H1 (cell line): Measurements from ENCODE around the gene TEX44. TPM values are rescaled to one million over a fixed set of nuclear protein-coding genes. Genes with fewer than 3 reads are reported as not detected.

ENCODE experiments used
- CTCF ChIA-PET: fragments of 300-600 bp; sonication (Branson Sonifier 250); formaldehyde crosslinking; loops from one replicate; lab custom pipeline; 2021; ENCODE audit not compliant: partially characterized antibody; lab: Charles Lee
- POLR2A ChIA-PET: fragments of 300-600 bp; sonication (Branson Sonifier 250); formaldehyde crosslinking; loops from one replicate; lab custom pipeline; 2021; ENCODE audit warnings: inconsistent platforms; ENCODE audit not compliant: partially characterized antibody; lab: Charles Lee
- DNase-seq, 2 experiments: peaks; one replicate each; pipeline versions ENCODE4 v3.0.0 to v3.0.0-alpha.2; 2010 to 2022; ENCODE audit warnings: low spot score in 2 of 2, low read depth in 1 of 2, mixed read lengths in 1 of 2
- FAIRE-seq: peaks from 2 replicates; lab custom pipeline; 2011; peaks lifted over from hg19 to GRCh38; lab: Jason Lieb, UNC
- H2AFZ ChIP-seq: 2 replicates; pipeline ENCODE4 v1.8.1; 2012; ENCODE audit warnings: low read length, inconsistent platforms
- H2AK5ac ChIP-seq: 2 replicates; pipeline ENCODE4 v1.6.1; 2013; ENCODE audit warnings: low read depth, low read length
- H2BK120ac ChIP-seq: replicated peaks from 2 replicates; pipeline ENCODE3; 2013; ENCODE audit warnings: low read depth, low read length, inconsistent platforms
- H2BK12ac ChIP-seq: 2 replicates; pipeline ENCODE4 v1.6.1; 2013; ENCODE audit warnings: low read depth, low read length
- H2BK15ac ChIP-seq: 2 replicates; pipeline ENCODE4 v1.6.1; 2013; ENCODE audit warnings: low read length
- H2BK20ac ChIP-seq: 2 replicates; pipeline ENCODE4 v1.6.1; 2013; ENCODE audit warnings: low read length
- H2BK5ac ChIP-seq: 2 replicates; pipeline ENCODE4 v1.6.1; 2013; ENCODE audit warnings: low read depth, low read length
- H3K14ac ChIP-seq: 2 replicates; pipeline ENCODE4 v1.6.1; 2013; ENCODE audit warnings: inconsistent platforms; ENCODE audit not compliant: insufficient read length
- H3K18ac ChIP-seq: 2 replicates; pipeline ENCODE4 v1.6.1; 2013; ENCODE audit warnings: low read length; ENCODE audit errors: extremely low read depth
- H3K23ac ChIP-seq: 2 replicates; pipeline ENCODE4 v1.6.1; 2013; ENCODE audit warnings: inconsistent platforms; ENCODE audit not compliant: insufficient read length
- H3K23me2 ChIP-seq: 2 replicates; pipeline ENCODE4 v1.6.1; 2013; ENCODE audit warnings: low read depth, low read length
- H3K27ac ChIP-seq: 2 replicates; pipeline ENCODE4 v1.6.1; 2011; ENCODE audit warnings: low read depth, low read length, inconsistent platforms
- H3K27me3 ChIP-seq, 4 experiments: replicated peaks in 1 of 4; 1 replicate in 1 of 4; 2 replicates in 3 of 4; pipeline versions ENCODE4 v1.6.1 to v1.8.1; 2011 to 2013; ENCODE audit warnings: low read length in 3 of 4, mild to moderate bottlenecking in 3 of 4, inconsistent platforms in 2 of 4, mixed read lengths in 2 of 4, moderate library complexity in 1 of 4; ENCODE audit not compliant: control insufficient read depth in 3 of 4, insufficient read depth in 3 of 4; ENCODE audit errors: extremely low read depth in 1 of 4
- H3K36me3 ChIP-seq, 4 experiments: 2 replicates each; pipeline versions ENCODE4 v1.6.1 to v1.8.1; 2011 to 2013; ENCODE audit warnings: mild to moderate bottlenecking in 4 of 4, low read length in 3 of 4, moderate library complexity in 2 of 4, control low read depth in 1 of 4, inconsistent platforms in 1 of 4; ENCODE audit not compliant: insufficient read depth in 4 of 4, control insufficient read depth in 2 of 4
- H3K4ac ChIP-seq: replicated peaks from 2 replicates; pipeline ENCODE3; 2013; ENCODE audit warnings: low read length, low read depth, mixed read lengths, inconsistent platforms; ENCODE audit not compliant: insufficient read length
- H3K4me1 ChIP-seq, 4 experiments: replicated peaks in 1 of 4; 1 replicate in 1 of 4; 2 replicates in 3 of 4; pipeline versions ENCODE4 v1.6.1 to v1.8.1; 2011 to 2013; ENCODE audit warnings: low read length in 3 of 4, inconsistent platforms in 2 of 4, mixed read lengths in 1 of 4; ENCODE audit not compliant: insufficient read depth in 4 of 4, control insufficient read depth in 3 of 4
- H3K4me2 ChIP-seq, 2 experiments: 2 replicates each; pipeline versions ENCODE4 v1.6.1 to v1.8.1; 2011 to 2013; ENCODE audit warnings: low read depth in 2 of 2, low read length in 2 of 2, control low read depth in 1 of 2, inconsistent platforms in 1 of 2, mild to moderate bottlenecking in 1 of 2; ENCODE audit not compliant: insufficient read depth in 1 of 2
- H3K4me3 ChIP-seq, 4 experiments: fragments of 200-600, 300-600 bp in 1 of 4; sonication (generic), shearing (Covaris generic), sonication (Bioruptor Twin) in 1 of 4; 2 replicates each; pipeline versions ENCODE4 v1.5.1 to v1.8.1; 2011 to 2016; ENCODE audit warnings: low read length in 4 of 4, low read depth in 3 of 4, control low read depth in 2 of 4, inconsistent platforms in 2 of 4, mild to moderate bottlenecking in 2 of 4, mixed read lengths in 1 of 4, moderate library complexity in 1 of 4; ENCODE audit not compliant: insufficient read depth in 2 of 4; ENCODE audit errors: extremely low read depth in 1 of 4
- H3K56ac ChIP-seq: replicated peaks from 2 replicates; pipeline ENCODE3; 2013; ENCODE audit warnings: low read depth, mild to moderate bottlenecking, mixed read lengths, low read length, inconsistent platforms; ENCODE audit not compliant: insufficient read length
- H3K79me1 ChIP-seq: 2 replicates; pipeline ENCODE4 v1.6.1; 2013; ENCODE audit warnings: low read depth, low read length, control low read depth
- H3K79me2 ChIP-seq, 2 experiments: 2 replicates each; pipeline versions ENCODE4 v1.6.1 to v1.8.1; 2012 to 2013; ENCODE audit warnings: low read length in 2 of 2, mild to moderate bottlenecking in 2 of 2, inconsistent platforms in 1 of 2; ENCODE audit not compliant: insufficient read depth in 2 of 2, control insufficient read depth in 1 of 2
- H3K9ac ChIP-seq, 4 experiments: replicated peaks in 1 of 4; 1 replicate in 1 of 4; 2 replicates in 3 of 4; pipeline versions ENCODE4 v1.6.1 to v1.8.1; 2011 to 2013; ENCODE audit warnings: low read depth in 3 of 4, low read length in 3 of 4, control low read depth in 2 of 4, mild to moderate bottlenecking in 2 of 4, moderate library complexity in 2 of 4, inconsistent platforms in 1 of 4; ENCODE audit errors: extremely low read depth in 1 of 4
- H3K9me3 ChIP-seq, 2 experiments: 2 replicates each; pipeline versions ENCODE4 v1.6.1 to v1.8.1; 2012 to 2013; ENCODE audit warnings: mild to moderate bottlenecking in 2 of 2, moderate library complexity in 2 of 2, control low read depth in 1 of 2, inconsistent platforms in 1 of 2, low read depth in 1 of 2, low read length in 1 of 2, mixed read lengths in 1 of 2; ENCODE audit not compliant: insufficient read depth in 2 of 2
- H4K20me1 ChIP-seq, 2 experiments: replicated peaks in 1 of 2; 2 replicates each; pipeline versions ENCODE3 to v1.8.1; 2011 to 2013; ENCODE audit warnings: inconsistent platforms in 2 of 2, low read length in 2 of 2, mild to moderate bottlenecking in 1 of 2; ENCODE audit not compliant: insufficient read depth in 2 of 2, control insufficient read depth in 1 of 2
- H4K5ac ChIP-seq: 2 replicates; pipeline ENCODE4 v1.6.1; 2013; ENCODE audit warnings: low read length, low read depth, mixed read lengths, inconsistent platforms; ENCODE audit not compliant: insufficient read length
- H4K8ac ChIP-seq: 2 replicates; pipeline ENCODE4 v1.8.0; 2013; ENCODE audit warnings: mild to moderate bottlenecking, moderate library complexity, low read length, inconsistent platforms; ENCODE audit not compliant: insufficient read depth; ENCODE audit errors: extremely low read depth
- H4K91ac ChIP-seq: replicated peaks from 2 replicates; pipeline ENCODE3; 2013; ENCODE audit warnings: low read length, mixed read lengths, inconsistent platforms; ENCODE audit not compliant: insufficient read length
- CBX5 ChIP-seq: fragments of 300-800, 300-1000 bp; sonication (generic); IDR thresholded peaks from 2 replicates; pipeline ENCODE4 v1.7.1; 2016; ENCODE audit warnings: antibody characterized with exemption, low read length, low read depth
- CREB1 ChIP-seq: IDR thresholded peaks from 2 replicates; pipeline ENCODE4 v1.6.1; 2012; ENCODE audit warnings: inconsistent platforms
- HDAC2 ChIP-seq, 2 experiments: fragments of 300-600 bp in 1 of 2; sonication (generic) in 1 of 2; IDR thresholded peaks; 2 replicates each; pipeline ENCODE4 v1.6.1; 2011 to 2012; ENCODE audit warnings: low read depth in 2 of 2, low read length in 2 of 2, mild to moderate bottlenecking in 2 of 2, moderate library complexity in 2 of 2, borderline replicate concordance in 1 of 2, inconsistent platforms in 1 of 2
- KDM1A ChIP-seq: fragments of 200-600, 300-600 bp; sonication (generic); IDR thresholded peaks from 2 replicates; pipeline ENCODE4 v1.7.1; 2016; ENCODE audit warnings: mild to moderate bottlenecking, low read length, borderline replicate concordance
- MAFK ChIP-seq: IDR thresholded peaks from 2 replicates; pipeline ENCODE4 v1.6.1; 2012; ENCODE audit warnings: low read depth, mild to moderate bottlenecking, improper control_type of control experiment, low read length
- NANOG ChIP-seq: IDR thresholded peaks from 2 replicates; pipeline ENCODE4 v1.6.1; 2011; ENCODE audit warnings: low read length, low read depth, mild to moderate bottlenecking, inconsistent platforms; ENCODE audit not compliant: insufficient read depth, poor library complexity, severe bottlenecking
- POU5F1 ChIP-seq: IDR thresholded peaks from 2 replicates; pipeline ENCODE4 v1.6.1; 2011; ENCODE audit warnings: low read depth, mild to moderate bottlenecking, low read length, moderate library complexity
- SIN3A ChIP-seq, 2 experiments: IDR thresholded peaks in 1 of 2; conservative IDR thresholded peaks in 1 of 2; 2 replicates each; pipeline ENCODE4 v1.6.1; 2011 to 2012; ENCODE audit warnings: low read length in 2 of 2, improper control_type of control experiment in 1 of 2, low read depth in 1 of 2, mild to moderate bottlenecking in 1 of 2
- TAF1 ChIP-seq: IDR thresholded peaks from 2 replicates; pipeline ENCODE4 v1.6.1; 2011; ENCODE audit warnings: mild to moderate bottlenecking, low read depth, low read length
- ZNF274 ChIP-seq: IDR thresholded peaks from 2 replicates; pipeline ENCODE4 v1.7.0; 2012; ENCODE audit warnings: low read length, borderline replicate concordance; ENCODE audit errors: extremely low read depth
- WGBS, 2 experiments: shearing (Covaris generic) in 1 of 2; methylation state at CpG; one replicate each; pipeline versions ENCODE4 v1.1.6 to v1.1.7; 2013 to 2015; ENCODE audit warnings: low lambda C conversion rate in 2 of 2, mixed read lengths in 2 of 2, inconsistent platforms in 1 of 2, low coverage in 1 of 2, missing lambda C conversion rate in 1 of 2; ENCODE audit not compliant: insufficient replicate concordance in 2 of 2, insufficient coverage in 1 of 2, insufficient read length in 1 of 2; ENCODE audit errors: extremely low coverage in 1 of 2, missing lambda C conversion rate in 1 of 2; 5-methylcytosine and 5-hydroxymethylcytosine counted together
- polyA plus RNA-seq, 7 experiments: library from polyadenylated mRNA; depleted of rRNA in 3 of 7; stranded (reverse) in 5 of 7; unstranded in 2 of 7; fragments of >200 nt in 5 of 7; fragments of 200-250 nt in 2 of 7; gene quantifications; 1 replicate in 5 of 7; 2 replicates in 1 of 7; 4 replicates in 1 of 7; pipeline versions ENCODE4 v1.2.1 to v1.2.3, GENCODE V29; 2011 to 2013; ENCODE audit warnings: missing spikeins in 2 of 7, mixed read lengths in 2 of 7
- total RNA-seq: library from RNA; stranded (reverse); fragmentation: NEBNext Ultra II Directional; extraction: Animal tissue kit (Norgen Biotek cat#: 25700); gene quantifications from 2 replicates; pipeline ENCODE4 v1.2.1, GENCODE V29; 2021
- TF ChIP-seq, protein P1 (sequence below): IDR thresholded peaks from 2 replicates; pipeline ENCODE4 v1.6.1; 2012; ENCODE audit warnings: inconsistent platforms

The TEX44 gene
- total and polyA plus RNA-seq, 2 of the 8 experiments (the other 6 are each of a cell fraction or from before 2014, with no cell fraction given) = not detected

DNA sequence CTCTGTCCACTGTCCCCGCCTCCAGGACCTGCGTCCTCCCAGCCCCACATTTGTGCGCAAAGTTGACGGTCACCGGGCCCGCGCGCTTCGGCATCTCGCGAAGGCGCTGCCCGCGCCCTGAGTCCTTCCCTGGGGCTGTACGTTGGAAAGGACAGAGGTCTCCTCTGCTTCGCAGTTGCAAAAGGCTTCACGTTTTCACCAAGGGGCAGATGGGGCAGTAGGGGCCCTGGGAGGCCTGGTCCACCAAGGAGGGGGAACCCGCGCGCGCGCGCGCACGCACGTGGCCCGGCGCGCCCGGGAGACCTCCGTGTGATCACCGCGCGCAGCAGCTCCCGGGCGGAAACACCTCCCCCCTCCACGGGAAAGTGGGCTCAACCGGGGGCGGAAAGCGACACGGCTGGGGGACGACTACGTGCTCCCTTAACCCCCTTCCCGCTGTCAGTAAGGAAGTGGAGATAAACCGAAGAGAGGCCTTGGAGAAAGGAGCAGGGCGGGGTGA, 21.9 kb downstream of the TEX44 start:
- Histone ChIP-seq H3K14ac (peak overlapping the region; percentile 48), H3K4me2 (peak overlapping the region; percentile 88 to 96), H2AFZ (0 out of 2 replicates have a peak overlapping the region, but pooled peaks have one; percentile 35), H2BK12ac (peak overlapping the region; percentile 98), H4K20me1 (no peaks in the 10 kb centered on the region), H3K4me1 (peaks cover 9 to 33% (median 33%) of the 10 kb centered on the region in 4 experiments), H3K79me1 (no peaks in the 10 kb centered on the region; the same call in 1 of the 2 replicates), H2BK20ac (0 out of 2 replicates have a peak overlapping the region, but pooled peaks have one; percentile 80), H3K9ac (peak overlapping the region; percentile 67 to 93 (median 86)), H3K23ac (no peak overlapping the region), H3K23me2 (peaks cover 8% of the 10 kb centered on the region), H3K4me3 (peak overlapping the region; percentile 38 to 68 (median 44)), H4K91ac (peak overlapping the region; percentile 99), H3K9me3 (no peaks in the 10 kb centered on the region), H4K8ac (peak overlapping the region; percentile 98), H3K36me3 (no peaks in the 10 kb centered on the region), H2BK120ac (peak overlapping the region; percentile 85), H3K79me2 (no peaks in the 10 kb centered on the region), H3K18ac (peak overlapping the region; percentile 99), H3K56ac (peak overlapping the region; percentile 92), H2BK5ac (peak overlapping the region; percentile 99), H4K5ac (peak overlapping the region; percentile 98), H2BK15ac (0 out of 2 replicates have a peak overlapping the region, but pooled peaks have one; percentile 37), H2AK5ac (peak overlapping the region; percentile 89), H3K27me3 (no peaks in the 10 kb centered on the region), H3K4ac (peak overlapping the region; percentile 76), H3K27ac (peak overlapping the region; percentile 99)
- 2% methylated on average over 21 of the region's 46 CpGs; no CpG with 5 or more reads in 1 of the 2 experiments for WGBS, 2 experiments
- no peak for FAIRE-seq
- peak in 1 of 2 experiments; percentile 61 for DNase-seq
- POLR2A ChIA-PET = interaction anchor here (0.6 to 16.4 kb wide), 31 partner anchors 10 to 172 kb away, joined by 3 to 223 read pairs (median 6); partner anchors contain the start of genes COPS7B, NCL and PTMA
- CTCF ChIA-PET = interaction anchor here (0.8 to 12.6 kb wide), 16 partner anchors 11 to 102 kb away, joined by 3 to 513 read pairs (median 18); partner anchors contain the start of gene PTMA
- TF ChIP-seq, protein P1, sequence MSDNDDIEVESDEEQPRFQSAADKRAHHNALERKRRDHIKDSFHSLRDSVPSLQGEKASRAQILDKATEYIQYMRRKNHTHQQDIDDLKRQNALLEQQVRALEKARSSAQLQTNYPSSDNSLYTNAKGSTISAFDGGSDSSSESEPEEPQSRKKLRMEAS = peak; percentile 66
- TF ChIP-seq CREB1 (0 out of 2 replicates have a peak, but pooled peaks have one; percentile 3), TAF1 (peak; percentile 61; the same call in 1 of the 2 replicates), POU5F1 (no peak), HDAC2 (IDR thresholded peaks at IDR 0.05; ENCODE audit: borderline replicate concordance in 1 of 2, low read depth in 2 of 2, low read length in 2 of 2) (peak in 1 of 2 experiments; percentile 60; a peak in 1 of 4 replicates), NANOG (no peak), MAFK (no peak), SIN3A (conservative IDR thresholded peaks at IDR 0.05 in 1 of 2, IDR thresholded peaks at IDR 0.05 in 1 of 2; ENCODE audit: low read depth in 1 of 2, low read length in 2 of 2) (0 out of 4 replicates have a peak, but pooled peaks of 1 of the 2 experiments have one; percentile 19), CBX5 (no peak), KDM1A (no peak; the same call in 1 of the 2 replicates), ZNF274 (no peak)
